HG03045 (cell line): ENCODE measurements around the gene SPNS2.

Experiments
- ATAC-seq: cut with Tn5 transposase; IDR thresholded peaks from one replicate; pipeline ENCODE4 v1.9.1; 2021; ENCODE audit warnings: mild to moderate bottlenecking, moderate library complexity; ENCODE audit not compliant: unreplicated experiment

The SPNS2 gene

GRCh38 chr17:4535667-4536258, 37.1 kb downstream of the SPNS2 start:
- no peak for ATAC-seq

GRCh38 chr17:4536259-4536741, 37.6 kb downstream of the SPNS2 start:
- ATAC-seq = no peak

- no peak for ATAC-seq
Measured at GRCh38 chr17:4536742-4537411, 38.2 kb downstream of the SPNS2 start.

- no peak for ATAC-seq
Measured at GRCh38 chr17:4537451-4538235, 39.0 kb downstream of the SPNS2 start.

- ATAC-seq = no peak
Measured at GRCh38 chr17:4538236-4539002, 39.7 kb downstream of the SPNS2 start.

- no peak for ATAC-seq
Measured at GRCh38 chr17:4539025-4539424, 40.3 kb downstream of the SPNS2 start.

- ATAC-seq = no peak
Measured at GRCh38 chr17:4539576-4540223, 41.0 kb downstream of the SPNS2 start.

- ATAC-seq = no peak
Measured at GRCh38 chr17:4540224-4540651, 41.6 kb downstream of the SPNS2 start.

- ATAC-seq = no peak
Measured at GRCh38 chr17:4540687-4541327, 42.1 kb downstream of the SPNS2 start.

- ATAC-seq = no peak
Measured at GRCh38 chr17:4541328-4542002, 42.8 kb downstream of the SPNS2 start.

- ATAC-seq = no peak
Measured at GRCh38 chr17:4542003-4542725, 43.5 kb downstream of the SPNS2 start.

GRCh38 chr17:4542726-4543191, 44.1 kb downstream of the SPNS2 start:
- no peak for ATAC-seq

- no peak for ATAC-seq
Measured at GRCh38 chr17:4543557-4544026, 44.9 kb downstream of the SPNS2 start.

GRCh38 chr17:4544135-4544950, 45.7 kb downstream of the SPNS2 start:
- ATAC-seq = no peak

GRCh38 chr17:4544951-4545216, 46.2 kb downstream of the SPNS2 start:
- ATAC-seq = no peak

GRCh38 chr17:4545217-4545951, 46.7 kb downstream of the SPNS2 start:
- ATAC-seq = no peak

GRCh38 chr17:4547118-4547906, 48.6 kb downstream of the SPNS2 start:
- ATAC-seq = no peak
